Retinal pigment epithelial cell (primary cell): ENCODE results near the gene IFITM1.
"Not testable (repeated sequence)": the region's sequence is repeated elsewhere in the genome, so short reads cannot be mapped to it uniquely, and the experiment has no call there.

Source experiments
- DNase-seq: peaks from one replicate; pipeline ENCODE4 v3.0.0-alpha.2; 2010; ENCODE audit warnings: low read depth
- H3K4me3 ChIP-seq: 2 replicates; pipeline ENCODE4 v1.5.1; 2011; ENCODE audit warnings: mild to moderate bottlenecking, low read length, control low read depth, moderate library complexity
- CTCF ChIP-seq: conservative IDR thresholded peaks from 2 replicates; pipeline ENCODE4 v1.5.1; 2011; ENCODE audit warnings: low read depth, low read length, control low read depth, inconsistent platforms

IFITM1 gene

GRCh38 chr11:313787-314553 lies at the start of gene IFITM1:
Gene IFITM1, plus strand, starts transcription at chr11:314040. Its CDS starts 131 bp downstream, at chr11:314171.
- no peak for TF ChIP-seq CTCF
- DNase-seq, result no peak
- H3K4me3 ChIP-seq, result no peak within 1 kb of the TSS

- no peak overlapping the region for H3K4me3 ChIP-seq
- no peak for TF ChIP-seq CTCF
- no peak for DNase-seq
Observed at GRCh38 chr11:266676-267439, 47.0 kb upstream of the IFITM1 start.

GRCh38 chr11:267491-267994 lies 46.3 kb upstream of the IFITM1 start:
- DNase-seq, result no peak
- no peak for TF ChIP-seq CTCF
- H3K4me3 ChIP-seq, result no peak overlapping the region

- peak overlapping the region; percentile 39 for H3K4me3 ChIP-seq
- not testable (repeated sequence) for DNase-seq
- peak; percentile 42 for TF ChIP-seq CTCF
Observed at GRCh38 chr11:268716-269145, 45.1 kb upstream of the IFITM1 start.

- DNase-seq, result no peak
- peak overlapping the region; percentile 39 for H3K4me3 ChIP-seq
- no peak for TF ChIP-seq CTCF
Observed at GRCh38 chr11:269146-269890, 44.5 kb upstream of the IFITM1 start.

- no peak for TF ChIP-seq CTCF
- DNase-seq, result no peak
- H3K4me3 ChIP-seq, result no peak overlapping the region
Observed at GRCh38 chr11:270451-271318, 43.2 kb upstream of the IFITM1 start.
